Endodermal cell (in vitro differentiated cells): ENCODE data around the gene CYYR1. TPM values are rescaled to one million over a fixed set of nuclear protein-coding genes. Genes with fewer than 3 reads are reported as not detected.

ENCODE experiments used
- DNase-seq: peaks from one replicate; pipeline ENCODE4 v3.0.0-alpha.2; 2017
- H3K27ac ChIP-seq: 2 replicates; pipeline ENCODE4 v1.5.1; 2013; ENCODE audit warnings: mild to moderate bottlenecking, low read depth, low read length, moderate library complexity
- H3K27me3 ChIP-seq: 2 replicates; pipeline ENCODE4 v1.6.1; 2013; ENCODE audit warnings: mild to moderate bottlenecking, low read length, moderate library complexity; ENCODE audit not compliant: insufficient read depth, control insufficient read depth, poor library complexity, severe bottlenecking
- H3K36me3 ChIP-seq: 2 replicates; pipeline ENCODE4 v1.7.0; 2013; ENCODE audit warnings: mild to moderate bottlenecking, low read length, moderate library complexity; ENCODE audit not compliant: control insufficient read depth, insufficient read depth
- H3K4me1 ChIP-seq: one replicate; pipeline ENCODE4 v1.7.0; 2013; ENCODE audit warnings: low read length; ENCODE audit not compliant: control insufficient read depth, insufficient read depth
- H3K4me3 ChIP-seq: 2 replicates; pipeline ENCODE4 v1.5.1; 2013; ENCODE audit warnings: mild to moderate bottlenecking, low read length, moderate library complexity
- H3K9ac ChIP-seq: 2 replicates; pipeline ENCODE4 v1.6.1; 2013; ENCODE audit warnings: mild to moderate bottlenecking, low read length, moderate library complexity; ENCODE audit not compliant: poor library complexity, severe bottlenecking; ENCODE audit errors: extremely low read depth
- H3K9me3 ChIP-seq: 2 replicates; pipeline ENCODE4 v1.6.1; 2013; ENCODE audit warnings: mild to moderate bottlenecking, low read length, moderate library complexity; ENCODE audit not compliant: control insufficient read depth
- H3K27ac Mint-ChIP-seq: 2 replicates; pipeline ENCODE4 v1.8.0; 2020; ENCODE audit warnings: mixed read lengths
- H3K27me3 Mint-ChIP-seq: 2 replicates; pipeline ENCODE4 v1.8.0; 2021; ENCODE audit warnings: mild to moderate bottlenecking, mixed read lengths; ENCODE audit not compliant: insufficient read depth
- H3K36me3 Mint-ChIP-seq: 2 replicates; pipeline ENCODE4 v1.8.0; 2020; ENCODE audit warnings: low read depth, mixed read lengths
- H3K4me1 Mint-ChIP-seq: 2 replicates; pipeline ENCODE4 v1.8.0; 2020; ENCODE audit warnings: mixed read lengths
- H3K4me3 Mint-ChIP-seq: 2 replicates; pipeline ENCODE4 v1.8.0; 2020; ENCODE audit warnings: mild to moderate bottlenecking, moderate library complexity, mixed read lengths
- H3K9me3 Mint-ChIP-seq: 2 replicates; pipeline ENCODE4 v1.8.0; 2020; ENCODE audit warnings: mild to moderate bottlenecking, mixed read lengths
- CTCF ChIP-seq: fragments of 200-600 bp; sonication (generic); conservative IDR thresholded peaks from 2 replicates; pipeline ENCODE4 v1.5.0; 2021; ENCODE audit warnings: antibody characterized with exemption, mild to moderate bottlenecking
- WGBS, 2 experiments: methylation state at CpG; one replicate each; pipeline versions ENCODE4 v1.1.5 to v1.1.7; 2013; ENCODE audit warnings: missing lambda C conversion rate in 2 of 2, mixed read lengths in 1 of 2; ENCODE audit not compliant: insufficient coverage in 1 of 2, insufficient read length in 1 of 2; 5-methylcytosine and 5-hydroxymethylcytosine counted together
- total RNA-seq, 2 donors: library from RNA; stranded (reverse); fragmentation: NEBNext Ultra II Directional in 1 of 2; extraction: Animal tissue kit (Norgen Biotek cat#: 25700) in 1 of 2; gene quantifications; 2 replicates in 1 of 2; 3 replicates in 1 of 2; pipeline ENCODE4 v1.2.1, GENCODE V29; 2021

The CYYR1 gene
- total RNA-seq, 2 donors from 2014 or later: 16.8 to 16.9 TPM

- H3K9me3 Mint-ChIP-seq: no peaks in the 10 kb centered on the region
- 86 to 90% methylated on average over 2 of the region's 2 CpGs for WGBS, 2 experiments
- no peak overlapping the region for H3K4me3 Mint-ChIP-seq
- Histone ChIP-seq H3K36me3 (no peaks in the 10 kb centered on the region), H3K9ac (no peak overlapping the region), H3K4me3 (no peak overlapping the region), H3K9me3 (no peaks in the 10 kb centered on the region), H3K27ac (no peak overlapping the region), H3K4me1 (no peaks in the 10 kb centered on the region), H3K27me3 (no peaks in the 10 kb centered on the region)
- H3K4me1 Mint-ChIP-seq: no peaks in the 10 kb centered on the region
- DNase-seq: no peak
- peaks cover 4% of the 10 kb centered on the region for H3K36me3 Mint-ChIP-seq
- H3K27me3 Mint-ChIP-seq: no peaks in the 10 kb centered on the region
- no peak for TF ChIP-seq CTCF
- H3K27ac Mint-ChIP-seq: no peak overlapping the region
Measured at GRCh38 chr21:26550326-26550725, 22.8 kb downstream of the CYYR1 start.

- peaks cover 4% of the 10 kb centered on the region for H3K4me1 Mint-ChIP-seq
- H3K36me3 Mint-ChIP-seq: peaks cover 8% of the 10 kb centered on the region
- H3K36me3 ChIP-seq: no peaks in the 10 kb centered on the region
- TF ChIP-seq CTCF: no peak
- no peaks in the 10 kb centered on the region for H3K27me3 Mint-ChIP-seq
- WGBS, 2 experiments: 93% methylated on average over 8 of the region's 8 CpGs
- no peaks in the 10 kb centered on the region for H3K4me1 ChIP-seq
- H3K27ac Mint-ChIP-seq: no peak overlapping the region
- H3K9me3 Mint-ChIP-seq: peaks cover 2% of the 10 kb centered on the region
- H3K9me3 ChIP-seq: no peaks in the 10 kb centered on the region
- H3K4me3 Mint-ChIP-seq: no peak overlapping the region
- no peak overlapping the region for H3K27ac ChIP-seq
- H3K4me3 ChIP-seq: no peak overlapping the region
- no peak for DNase-seq
- no peak overlapping the region for H3K9ac ChIP-seq
- H3K27me3 ChIP-seq: no peaks in the 10 kb centered on the region
Measured at GRCh38 chr21:26546446-26547097, 26.5 kb downstream of the CYYR1 start.

- H3K9me3 ChIP-seq: no peaks in the 10 kb centered on the region
- H3K9me3 Mint-ChIP-seq: peaks cover 2% of the 10 kb centered on the region
- no peak overlapping the region for H3K9ac ChIP-seq
- H3K36me3 Mint-ChIP-seq: peaks cover 8% of the 10 kb centered on the region
- no peak overlapping the region for H3K4me3 ChIP-seq
- no peak overlapping the region for H3K4me3 Mint-ChIP-seq
- TF ChIP-seq CTCF: no peak
- no peak overlapping the region for H3K27ac Mint-ChIP-seq
- H3K4me1 Mint-ChIP-seq: peaks cover 4% of the 10 kb centered on the region
- H3K4me1 ChIP-seq: no peaks in the 10 kb centered on the region
- H3K27me3 Mint-ChIP-seq: no peaks in the 10 kb centered on the region
- no peaks in the 10 kb centered on the region for H3K36me3 ChIP-seq
- no peaks in the 10 kb centered on the region for H3K27me3 ChIP-seq
- no peak overlapping the region for H3K27ac ChIP-seq
- WGBS, 2 experiments: 89 to 97% methylated on average over 3 to 4 of the region's 7 CpGs
- no peak for DNase-seq
Measured at GRCh38 chr21:26544201-26544775, 28.8 kb downstream of the CYYR1 start.
